Stimulated activated naive CD4-positive, alpha-beta T cell treated with Interleukin-2 at 50 U/mL for 16 hours (primary cell): Measurements from ENCODE around the gene HRCT1.
"Not testable (repeated sequence)": the region's sequence is repeated elsewhere in the genome, so short reads cannot be mapped to it uniquely, and the experiment has no call there.

ENCODE experiments used
- DNase-seq: peaks from one replicate; lab custom pipeline; 2025; lab: John Stamatoyannopoulos, UW

The HRCT1 gene

DNA sequence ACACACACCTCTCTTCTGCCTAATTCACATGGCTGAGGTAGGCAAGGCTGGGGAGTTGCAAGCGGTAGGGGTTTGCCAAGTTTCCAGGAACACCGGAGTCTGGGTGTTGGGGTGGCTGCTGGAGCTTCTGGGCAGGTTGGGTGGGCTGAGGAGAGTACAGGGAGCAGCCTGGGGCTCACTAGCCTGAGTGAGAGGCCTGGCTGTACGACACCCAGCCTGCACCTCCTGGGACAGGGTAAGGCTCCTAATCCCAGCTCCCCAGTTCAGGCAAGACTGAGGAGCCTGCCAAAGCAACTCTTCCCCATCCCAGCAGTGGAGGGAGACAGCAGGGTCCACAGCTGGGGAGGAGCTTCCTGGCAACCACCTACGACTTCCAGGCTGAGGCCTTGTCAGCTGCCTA lies 11.3 kb downstream of the HRCT1 start:
- DNase-seq: no peak

DNA sequence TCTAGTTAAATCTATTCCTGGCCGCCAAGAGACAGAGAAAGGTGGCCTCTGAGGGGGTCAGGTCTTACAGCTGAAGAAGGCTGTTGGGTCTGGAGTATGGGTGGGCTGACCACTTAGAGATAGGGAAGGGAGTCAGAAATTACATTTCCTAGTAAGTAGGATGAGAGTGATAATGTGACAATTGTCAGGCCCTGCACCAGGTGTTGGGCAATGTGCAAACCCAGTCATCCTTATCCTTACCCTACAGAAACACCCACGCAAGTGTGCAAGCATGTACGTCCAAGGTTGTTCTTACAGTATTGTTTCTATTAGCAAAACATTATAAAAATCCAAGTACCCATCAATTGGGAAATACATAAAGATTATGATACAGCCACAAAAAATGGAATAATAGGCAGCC lies 12.8 kb downstream of the HRCT1 start:
- no peak for DNase-seq

DNA sequence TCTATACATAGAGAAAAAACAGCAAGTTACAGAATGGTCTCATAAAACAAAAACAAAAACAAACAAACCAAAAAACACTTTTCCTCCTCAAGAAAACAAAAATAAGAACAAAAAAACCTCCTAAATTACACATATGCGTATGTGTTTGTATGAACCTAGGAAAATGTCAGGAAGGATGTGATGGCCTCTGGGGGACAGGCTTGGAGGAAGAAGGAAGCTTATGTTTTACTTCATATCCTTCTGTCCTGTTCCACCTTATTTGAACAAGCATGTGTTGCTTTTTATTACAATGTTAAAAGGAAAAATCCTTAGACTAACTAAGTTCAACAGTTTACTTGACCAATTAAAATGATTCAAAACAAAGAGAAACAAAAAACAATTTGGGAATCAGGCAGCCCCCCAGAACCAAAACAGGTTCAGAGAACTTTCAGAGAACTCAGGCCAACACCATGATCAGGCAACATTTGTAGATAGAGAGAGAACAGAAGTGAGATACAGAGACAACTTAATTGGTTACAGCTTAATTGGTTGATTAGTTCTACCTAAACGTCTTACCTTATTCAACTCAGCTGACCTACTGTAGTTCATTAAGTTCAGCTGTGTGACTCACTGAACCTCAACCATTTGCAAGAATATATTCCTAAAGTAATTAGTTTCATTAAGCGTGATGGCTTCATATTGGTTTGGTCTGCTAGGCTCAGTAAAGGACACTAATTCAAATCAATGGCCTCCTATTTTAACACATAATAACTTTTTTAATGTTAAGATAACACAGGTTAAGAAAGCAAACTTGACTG lies 13.4 kb downstream of the HRCT1 start:
- no peak for DNase-seq

DNA sequence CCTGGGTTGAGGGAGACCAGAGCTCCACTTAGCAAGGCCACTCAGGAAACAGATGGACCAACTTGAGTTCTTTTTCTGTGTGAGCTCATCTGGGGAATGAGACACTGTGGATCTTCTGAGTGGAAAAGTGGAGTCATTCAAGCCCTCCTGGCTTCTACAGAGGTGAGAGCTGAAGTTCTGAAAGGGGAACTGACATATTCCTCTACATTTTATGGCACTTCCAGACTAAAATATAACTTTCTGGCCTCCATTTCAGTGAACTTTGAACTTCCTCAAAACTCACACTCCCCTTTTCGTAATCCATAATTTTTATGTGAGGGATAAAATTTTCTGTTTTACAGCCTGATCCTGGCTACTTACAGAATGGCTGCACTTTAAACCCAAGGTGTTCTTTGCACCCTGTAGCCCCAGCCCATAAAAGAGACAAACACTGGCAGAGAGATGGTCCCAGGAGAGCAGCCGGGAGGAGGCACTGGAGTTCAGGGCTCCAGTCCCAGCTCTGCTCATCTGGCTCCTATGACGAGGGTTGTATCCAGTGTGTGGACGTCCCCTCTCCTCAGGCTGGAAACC lies 14.1 kb downstream of the HRCT1 start:
- DNase-seq: no peak

DNA sequence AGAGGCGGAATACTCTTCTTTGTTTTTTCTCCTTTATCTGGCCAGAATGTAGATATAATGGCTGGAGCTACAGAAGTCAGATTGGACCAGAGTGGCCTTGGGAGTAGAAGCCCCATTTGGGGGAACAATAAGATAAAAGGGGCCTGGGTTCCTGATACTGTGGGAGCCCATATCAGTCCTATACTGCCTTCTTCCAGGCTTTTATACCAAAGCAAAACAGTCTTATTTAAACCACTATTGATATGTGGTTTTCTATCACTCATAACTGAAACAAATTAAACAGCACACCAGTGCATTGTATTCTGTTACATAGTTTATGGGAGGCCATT lies 17.6 kb downstream of the HRCT1 start:
- no peak for DNase-seq

DNA sequence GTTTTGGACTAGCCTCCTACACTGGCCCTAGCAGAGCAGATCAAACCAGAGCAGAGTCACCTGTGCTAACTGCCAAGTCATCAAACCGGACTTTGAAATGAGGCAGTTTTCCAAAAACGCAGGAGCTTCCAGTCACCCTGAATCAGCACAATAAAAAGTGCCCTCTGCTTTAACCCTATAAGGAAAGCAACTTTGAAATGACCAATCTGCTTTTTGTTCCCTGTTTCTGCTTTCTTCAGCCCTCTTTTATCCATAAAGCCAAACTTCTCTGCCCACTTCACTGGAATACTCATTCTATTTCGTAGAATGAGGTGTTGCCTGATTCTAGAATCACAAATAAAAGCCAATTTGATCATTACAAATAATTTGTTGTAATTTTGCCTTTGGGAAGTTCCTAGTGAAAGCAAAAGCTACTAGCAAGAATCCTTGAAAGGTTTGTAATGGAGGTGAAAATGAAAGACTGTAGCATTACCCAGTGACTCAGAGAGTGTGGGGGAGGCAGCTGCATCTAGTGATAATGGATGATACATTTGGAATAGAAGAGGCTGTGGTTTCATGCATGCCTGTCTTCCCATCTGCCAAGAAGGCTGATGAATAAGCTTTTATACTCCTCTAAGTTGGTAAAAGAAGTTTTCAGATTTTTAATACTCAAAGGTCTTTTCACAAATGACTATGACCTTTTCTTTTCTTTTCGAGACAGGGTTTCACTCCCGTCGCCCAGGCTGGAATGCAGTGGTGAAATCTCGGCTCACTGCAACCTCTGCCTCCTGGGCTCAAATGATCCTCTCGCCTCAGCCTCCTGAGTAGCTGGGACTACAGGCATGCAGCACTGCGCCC lies 18.1 kb downstream of the HRCT1 start:
- DNase-seq: peak; percentile 37

DNA sequence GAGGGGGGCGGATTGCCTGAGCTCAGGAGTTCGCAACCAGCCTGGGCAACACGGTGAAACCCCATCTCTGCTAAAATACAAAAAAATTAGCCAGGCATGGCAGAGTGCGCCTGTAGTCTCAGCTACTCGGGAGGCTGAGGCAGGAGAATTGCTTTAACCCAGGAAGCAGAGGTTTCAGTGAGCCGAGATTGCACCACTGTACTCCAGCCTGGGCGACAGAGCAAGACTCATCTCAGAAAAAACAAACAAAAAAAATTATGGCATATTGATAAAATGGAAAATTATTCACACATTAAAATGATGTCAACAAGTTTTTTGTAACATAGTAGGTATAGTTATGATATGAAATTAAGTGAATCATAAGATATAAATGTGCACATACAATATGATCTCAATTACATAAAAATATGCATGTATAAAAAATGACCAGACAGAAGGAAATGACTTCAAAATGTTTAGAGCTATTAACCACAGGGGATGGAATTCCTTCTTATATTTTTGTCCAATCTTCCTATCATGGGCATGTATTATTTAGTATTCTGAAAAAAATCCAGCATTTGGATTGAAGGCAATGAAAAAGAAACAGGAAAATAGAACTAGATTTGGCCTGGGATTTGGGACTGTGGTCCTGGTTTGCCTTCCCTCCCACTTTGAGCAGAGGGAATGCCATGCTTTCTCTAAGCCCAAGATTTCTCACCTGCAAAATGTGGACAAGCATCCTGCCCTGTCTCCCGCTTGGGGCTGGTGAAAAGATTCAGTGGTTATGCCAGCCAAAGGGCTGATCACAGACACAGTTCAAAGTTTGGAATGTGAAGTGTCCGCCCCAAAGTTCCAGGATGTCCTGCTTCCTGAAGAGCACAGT lies 22.8 kb downstream of the HRCT1 start:
- no peak for DNase-seq

DNA sequence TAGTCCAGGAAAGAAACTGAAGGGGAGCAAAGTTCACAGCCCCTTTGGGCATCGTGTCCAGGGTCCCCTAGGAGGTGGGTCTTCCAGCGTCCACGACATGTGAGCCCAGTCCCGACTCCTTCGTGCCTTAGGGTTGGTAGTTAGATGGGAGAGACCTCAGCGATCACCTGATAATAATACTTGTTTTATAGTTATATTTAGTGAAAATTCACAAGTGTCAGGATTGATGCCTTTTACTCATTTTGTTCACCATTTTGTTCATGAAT lies 23.4 kb downstream of the HRCT1 start:
- no peak for DNase-seq

DNA sequence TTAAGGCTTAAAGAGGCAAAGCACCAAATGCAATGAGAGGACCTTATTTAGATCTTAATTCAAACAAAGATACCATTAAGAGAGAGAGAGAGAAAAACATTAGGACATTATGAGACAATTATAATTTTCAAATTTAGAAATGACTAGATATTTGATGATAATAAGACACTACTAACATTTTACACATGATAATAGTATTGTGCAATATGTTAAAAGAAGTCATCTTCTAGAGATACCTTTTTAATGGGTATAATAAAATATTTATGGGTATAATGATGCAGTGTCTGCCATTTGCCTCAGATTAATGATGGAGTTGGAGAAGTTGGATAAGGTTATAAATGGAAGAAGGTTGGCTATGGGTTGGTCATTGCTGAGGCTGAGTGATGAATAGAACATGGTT lies 24.5 kb downstream of the HRCT1 start:
- no peak for DNase-seq

DNA sequence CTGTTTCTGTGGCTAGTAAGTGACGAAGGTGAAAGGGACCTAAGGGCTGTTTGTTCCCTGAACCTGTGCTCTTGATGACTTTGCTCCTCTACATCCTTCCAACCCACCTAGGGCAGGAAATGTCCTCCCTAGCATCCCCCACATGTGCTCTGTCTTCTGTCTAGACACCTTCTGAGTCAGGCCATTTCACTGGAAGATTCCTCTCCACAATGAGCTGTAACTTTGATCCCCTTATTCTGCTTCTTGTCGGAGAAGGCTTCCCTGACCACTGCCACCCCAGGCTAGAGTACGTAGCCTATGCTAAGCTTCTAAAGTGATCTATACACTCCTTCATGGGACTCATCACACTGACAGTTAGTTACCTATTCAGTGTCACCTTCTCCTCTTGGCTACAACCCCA lies 25.0 kb downstream of the HRCT1 start:
- DNase-seq: no peak

DNA sequence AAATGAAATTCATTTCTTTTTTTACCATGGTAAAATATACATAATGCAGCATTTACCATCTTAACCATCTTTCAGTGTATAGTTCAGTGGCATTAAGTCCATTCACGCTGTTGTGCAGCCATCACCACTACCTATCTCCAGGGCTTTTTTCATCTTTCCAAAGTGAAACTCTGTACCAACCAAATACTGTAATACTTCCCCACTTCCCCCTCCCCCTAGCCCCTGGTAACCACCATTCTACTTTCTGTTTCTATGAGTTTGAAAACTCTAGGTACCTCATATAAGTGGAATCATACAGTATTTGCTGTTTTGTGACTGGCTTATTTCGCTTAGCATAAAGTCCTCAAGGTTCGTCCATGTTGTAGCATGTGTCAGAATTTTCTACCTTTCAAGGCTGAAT lies 26.7 kb downstream of the HRCT1 start:
- DNase-seq: no peak

DNA sequence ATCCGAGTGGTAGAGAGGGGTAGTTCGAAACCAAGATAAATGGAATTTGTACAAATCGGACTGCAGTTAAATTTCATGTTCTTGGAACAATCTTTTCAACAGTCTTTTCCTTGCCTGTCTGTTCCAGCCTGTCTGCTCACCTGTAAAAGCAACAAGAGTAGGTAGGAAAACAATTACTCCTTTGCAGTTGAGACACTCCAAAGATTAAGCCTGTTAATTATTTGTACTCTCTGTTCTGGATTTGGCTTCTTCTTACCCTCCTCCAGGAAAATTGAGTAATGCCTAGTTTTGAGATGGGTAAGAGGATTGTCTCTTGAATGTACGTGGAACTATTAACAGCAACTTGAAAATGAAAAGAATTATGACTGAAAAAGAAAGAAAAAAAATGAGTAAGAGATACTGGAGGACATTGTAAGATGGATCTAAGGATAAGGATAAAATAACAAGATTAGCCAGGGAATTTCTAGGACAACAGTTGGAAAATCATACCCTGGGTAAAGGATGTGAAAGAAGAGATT lies 27.6 kb downstream of the HRCT1 start:
- no peak for DNase-seq

DNA sequence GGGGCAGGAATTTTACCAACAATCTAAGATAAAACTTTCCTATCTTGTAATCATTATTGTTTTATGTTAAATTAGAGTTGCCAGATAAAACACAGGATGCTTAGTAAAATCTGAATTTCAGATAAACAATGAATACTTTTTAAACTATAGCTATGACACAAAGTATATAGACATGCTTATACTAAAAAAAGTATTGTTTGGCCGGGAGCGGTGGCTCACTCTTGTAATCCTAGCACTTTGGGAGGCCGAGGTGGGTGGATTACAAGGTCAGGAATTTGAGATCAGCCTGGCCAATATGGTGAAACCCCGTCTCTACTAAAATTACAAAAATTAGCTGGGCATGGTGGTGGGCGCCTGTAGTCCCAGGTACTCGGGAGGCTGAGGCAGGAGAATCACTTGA lies 28.1 kb downstream of the HRCT1 start:
- not testable (repeated sequence) for DNase-seq

DNA sequence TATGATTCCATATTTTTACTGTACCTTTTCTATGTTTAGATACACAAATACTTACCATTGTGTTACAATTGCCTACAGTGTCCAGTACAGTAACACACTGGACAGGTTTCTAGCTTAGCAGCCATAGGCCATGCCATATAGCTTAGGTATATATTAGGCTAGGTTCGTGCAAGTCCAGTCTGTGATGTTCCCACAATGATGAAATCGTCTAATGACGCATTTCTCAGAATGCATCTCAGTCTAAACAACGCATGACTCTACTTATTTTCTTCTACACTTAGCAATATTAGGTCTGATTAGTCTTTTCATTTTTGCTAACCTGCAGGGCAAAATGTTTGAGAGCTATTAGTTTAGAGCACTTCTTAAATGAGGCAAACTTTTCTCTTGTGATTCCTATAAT lies 29.3 kb downstream of the HRCT1 start:
- no peak for DNase-seq

DNA sequence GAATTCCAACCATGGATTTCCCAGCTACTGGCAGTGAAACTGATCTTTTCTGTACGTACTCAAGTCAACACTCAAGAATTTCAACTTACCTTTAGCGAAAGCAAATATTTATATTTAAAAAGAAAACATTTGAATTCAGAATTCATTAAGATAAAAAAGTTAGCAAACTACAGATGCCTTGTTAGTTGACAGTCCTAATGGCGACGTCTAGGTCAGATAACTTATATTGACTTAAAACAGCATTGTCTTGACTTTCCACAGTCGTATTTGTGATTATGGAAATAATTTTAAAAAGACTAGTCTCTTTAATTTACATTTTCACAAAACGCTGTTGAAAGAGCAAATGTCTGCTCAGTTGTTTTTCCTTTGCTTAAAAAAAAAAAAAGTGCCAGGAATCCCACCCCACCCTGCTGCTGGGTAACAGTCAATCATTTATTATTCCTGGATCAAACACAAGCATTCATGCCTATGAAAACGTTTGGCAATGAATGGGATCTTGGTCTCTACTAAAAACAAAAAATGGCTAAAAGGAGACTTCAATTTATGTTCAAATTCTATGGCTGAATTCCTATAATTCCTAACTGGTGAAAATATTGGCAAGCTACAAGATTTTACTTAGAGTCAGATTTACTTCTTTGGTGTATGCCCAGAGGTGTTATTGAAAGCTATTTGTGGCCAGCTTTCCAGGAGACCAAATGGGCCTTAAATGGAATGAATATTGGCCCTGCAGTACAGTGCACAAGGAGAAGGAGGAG lies 29.9 kb downstream of the HRCT1 start:
- no peak for DNase-seq

DNA sequence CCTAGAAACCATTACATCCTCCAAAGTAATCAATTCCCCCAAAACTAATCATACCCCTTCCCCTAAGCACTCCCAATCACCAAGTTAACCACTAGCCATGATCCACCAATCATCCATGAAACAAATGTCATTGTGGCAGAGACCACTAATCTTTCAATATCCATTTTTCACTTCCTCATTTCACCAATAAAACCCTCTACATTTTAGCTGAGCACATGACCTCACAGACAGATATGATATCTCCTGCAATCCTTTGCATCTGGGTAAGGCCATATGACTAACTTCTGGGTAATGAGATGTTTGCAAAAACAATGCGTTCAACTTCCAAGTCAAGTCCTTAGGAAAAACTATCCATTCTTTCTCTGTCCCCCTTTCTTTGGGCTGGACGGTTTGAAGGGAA lies 31.2 kb downstream of the HRCT1 start:
- DNase-seq: no peak

DNA sequence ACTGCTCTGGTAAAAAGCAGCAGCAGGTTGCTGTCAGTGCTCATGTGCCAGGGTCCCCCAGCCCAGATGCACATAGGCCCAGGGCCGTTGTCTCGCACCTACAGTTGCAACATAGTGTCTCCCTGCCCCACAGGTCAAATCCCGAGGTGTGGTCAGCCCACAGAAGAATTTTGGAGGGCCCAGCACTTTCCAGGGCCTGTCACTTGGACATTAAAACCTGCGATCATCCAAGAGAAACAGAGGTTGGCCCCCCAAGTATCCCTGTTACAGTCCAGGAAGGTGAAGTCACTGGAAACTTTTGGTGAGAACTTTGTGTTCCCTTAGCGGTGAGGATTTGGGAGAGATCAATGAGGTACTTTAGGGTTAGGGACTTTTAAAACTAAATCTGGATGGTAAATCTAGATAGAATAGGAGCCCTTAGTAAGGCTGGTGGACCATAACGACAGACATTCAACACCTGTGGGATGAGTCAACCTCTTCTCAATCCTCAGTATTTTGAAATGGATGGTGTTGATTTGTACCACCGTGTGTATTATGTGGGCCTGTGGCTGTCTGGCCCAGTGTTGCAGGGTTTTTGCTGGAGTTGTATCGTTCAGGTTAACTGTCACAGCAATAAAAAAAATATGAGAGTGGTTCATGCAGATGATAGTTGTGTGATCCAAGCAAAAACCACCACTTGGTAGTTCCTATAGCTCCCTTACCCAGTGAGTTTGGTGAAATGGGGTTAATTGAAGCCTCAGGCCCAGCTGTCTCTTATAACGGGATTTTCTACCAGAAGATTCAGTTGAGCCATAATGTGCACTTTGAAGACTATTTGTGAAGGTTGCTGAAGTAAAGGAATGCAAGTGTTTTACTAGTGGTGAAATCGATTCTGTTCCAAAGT lies 32.7 kb downstream of the HRCT1 start:
- DNase-seq: no peak

DNA sequence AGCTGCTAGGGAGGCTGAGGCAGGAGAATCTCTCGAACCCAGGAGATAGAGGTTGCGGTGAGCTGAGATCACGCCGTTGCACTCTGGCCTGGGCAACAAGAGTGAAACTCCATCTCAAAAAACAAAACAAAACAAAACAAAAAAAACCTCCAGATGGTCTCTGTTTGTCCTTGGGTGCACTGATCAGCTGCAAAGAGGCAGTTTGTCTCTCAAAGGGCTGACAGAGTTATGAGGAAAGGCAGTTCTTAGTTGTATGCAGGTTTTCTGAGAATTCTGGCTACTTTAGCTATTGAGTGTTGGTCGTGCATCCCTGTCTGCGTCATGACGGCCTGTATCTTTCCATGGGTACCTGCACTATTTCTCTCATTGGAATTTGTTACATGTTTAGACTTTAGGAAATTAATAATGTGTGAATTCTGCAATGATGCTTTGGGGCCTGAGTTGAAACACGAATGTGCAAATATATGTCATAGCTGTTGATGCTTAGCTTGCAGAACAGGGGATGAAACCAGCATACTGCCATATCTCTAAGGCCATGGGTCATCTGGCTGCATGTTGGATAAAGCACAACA lies 33.8 kb downstream of the HRCT1 start:
- no peak for DNase-seq

DNA sequence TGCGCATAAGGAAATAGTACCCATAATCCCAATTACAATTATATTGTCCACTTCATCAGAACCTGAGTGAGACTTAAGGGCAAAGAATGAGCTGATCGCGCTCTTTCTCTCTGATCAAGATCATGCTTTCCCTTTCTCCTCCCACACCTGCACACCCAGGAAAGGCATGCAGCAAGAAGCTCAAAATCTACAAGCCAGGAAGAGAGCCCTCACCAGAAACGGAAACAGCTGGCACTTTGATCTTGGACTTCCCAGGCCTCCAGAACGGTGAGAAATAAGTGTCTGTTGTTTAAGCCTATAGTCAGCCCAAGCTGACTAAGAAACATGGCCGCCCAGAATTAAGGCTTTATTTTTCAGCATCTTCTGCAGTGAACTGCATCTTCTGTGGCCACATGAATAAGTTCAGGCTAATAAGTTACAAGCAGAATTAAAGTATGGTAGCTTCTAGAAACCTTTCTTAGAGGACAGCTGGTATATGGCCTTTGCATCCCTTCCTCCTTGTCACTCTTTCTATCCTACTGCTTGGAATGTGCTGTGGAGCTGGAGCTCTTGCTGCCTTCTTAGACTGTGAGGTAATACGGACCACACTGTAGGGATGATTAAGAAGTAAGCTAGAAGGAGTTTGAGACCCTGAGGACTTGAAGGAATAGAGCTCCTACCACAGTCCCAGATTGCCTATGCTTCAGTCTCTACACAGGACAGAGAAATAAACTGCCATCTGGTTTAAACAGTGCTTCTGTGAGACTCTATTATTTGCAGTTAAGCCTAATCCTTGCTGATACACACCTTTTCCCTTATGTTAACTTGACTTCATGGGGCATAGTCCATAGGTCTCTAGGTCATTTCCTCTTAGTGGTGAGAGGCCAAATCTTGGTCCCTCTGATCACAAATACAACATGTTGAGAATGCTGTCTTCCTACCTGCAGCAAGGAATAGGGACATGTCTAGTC lies 34.7 kb downstream of the HRCT1 start:
- peak; percentile 9 for DNase-seq
